H1 (cell line): ENCODE data around the gene HOMER2. TPM values are rescaled to one million over a fixed set of nuclear protein-coding genes. Genes with fewer than 3 reads are reported as not detected.

Experiments used
- CTCF ChIA-PET: fragments of 300-600 bp; sonication (Branson Sonifier 250); formaldehyde crosslinking; loops from one replicate; lab custom pipeline; 2021; ENCODE audit not compliant: partially characterized antibody; lab: Charles Lee
- POLR2A ChIA-PET: fragments of 300-600 bp; sonication (Branson Sonifier 250); formaldehyde crosslinking; loops from one replicate; lab custom pipeline; 2021; ENCODE audit warnings: inconsistent platforms; ENCODE audit not compliant: partially characterized antibody; lab: Charles Lee
- DNase-seq, 2 experiments: peaks; one replicate each; pipeline versions ENCODE4 v3.0.0 to v3.0.0-alpha.2; 2010 to 2022; ENCODE audit warnings: low spot score in 2 of 2, low read depth in 1 of 2, mixed read lengths in 1 of 2
- FAIRE-seq: peaks from 2 replicates; lab custom pipeline; 2011; peaks lifted over from hg19 to GRCh38; lab: Jason Lieb, UNC
- H2AFZ ChIP-seq: 2 replicates; pipeline ENCODE4 v1.8.1; 2012; ENCODE audit warnings: low read length, inconsistent platforms
- H2AK5ac ChIP-seq: 2 replicates; pipeline ENCODE4 v1.6.1; 2013; ENCODE audit warnings: low read depth, low read length
- H2BK120ac ChIP-seq: replicated peaks from 2 replicates; pipeline ENCODE3; 2013; ENCODE audit warnings: low read depth, low read length, inconsistent platforms
- H2BK12ac ChIP-seq: 2 replicates; pipeline ENCODE4 v1.6.1; 2013; ENCODE audit warnings: low read depth, low read length
- H2BK15ac ChIP-seq: 2 replicates; pipeline ENCODE4 v1.6.1; 2013; ENCODE audit warnings: low read length
- H2BK20ac ChIP-seq: 2 replicates; pipeline ENCODE4 v1.6.1; 2013; ENCODE audit warnings: low read length
- H2BK5ac ChIP-seq: 2 replicates; pipeline ENCODE4 v1.6.1; 2013; ENCODE audit warnings: low read depth, low read length
- H3K14ac ChIP-seq: 2 replicates; pipeline ENCODE4 v1.6.1; 2013; ENCODE audit warnings: inconsistent platforms; ENCODE audit not compliant: insufficient read length
- H3K18ac ChIP-seq: 2 replicates; pipeline ENCODE4 v1.6.1; 2013; ENCODE audit warnings: low read length; ENCODE audit errors: extremely low read depth
- H3K23ac ChIP-seq: 2 replicates; pipeline ENCODE4 v1.6.1; 2013; ENCODE audit warnings: inconsistent platforms; ENCODE audit not compliant: insufficient read length
- H3K23me2 ChIP-seq: 2 replicates; pipeline ENCODE4 v1.6.1; 2013; ENCODE audit warnings: low read depth, low read length
- H3K27ac ChIP-seq: 2 replicates; pipeline ENCODE4 v1.6.1; 2011; ENCODE audit warnings: low read depth, low read length, inconsistent platforms
- H3K27me3 ChIP-seq, 4 experiments: replicated peaks in 1 of 4; 1 replicate in 1 of 4; 2 replicates in 3 of 4; pipeline versions ENCODE4 v1.6.1 to v1.8.1; 2011 to 2013; ENCODE audit warnings: low read length in 3 of 4, mild to moderate bottlenecking in 3 of 4, inconsistent platforms in 2 of 4, mixed read lengths in 2 of 4, moderate library complexity in 1 of 4; ENCODE audit not compliant: control insufficient read depth in 3 of 4, insufficient read depth in 3 of 4; ENCODE audit errors: extremely low read depth in 1 of 4
- H3K36me3 ChIP-seq, 4 experiments: 2 replicates each; pipeline versions ENCODE4 v1.6.1 to v1.8.1; 2011 to 2013; ENCODE audit warnings: mild to moderate bottlenecking in 4 of 4, low read length in 3 of 4, moderate library complexity in 2 of 4, control low read depth in 1 of 4, inconsistent platforms in 1 of 4; ENCODE audit not compliant: insufficient read depth in 4 of 4, control insufficient read depth in 2 of 4
- H3K4ac ChIP-seq: replicated peaks from 2 replicates; pipeline ENCODE3; 2013; ENCODE audit warnings: low read length, low read depth, mixed read lengths, inconsistent platforms; ENCODE audit not compliant: insufficient read length
- H3K4me1 ChIP-seq, 4 experiments: replicated peaks in 1 of 4; 1 replicate in 1 of 4; 2 replicates in 3 of 4; pipeline versions ENCODE4 v1.6.1 to v1.8.1; 2011 to 2013; ENCODE audit warnings: low read length in 3 of 4, inconsistent platforms in 2 of 4, mixed read lengths in 1 of 4; ENCODE audit not compliant: insufficient read depth in 4 of 4, control insufficient read depth in 3 of 4
- H3K4me2 ChIP-seq, 2 experiments: 2 replicates each; pipeline versions ENCODE4 v1.6.1 to v1.8.1; 2011 to 2013; ENCODE audit warnings: low read depth in 2 of 2, low read length in 2 of 2, control low read depth in 1 of 2, inconsistent platforms in 1 of 2, mild to moderate bottlenecking in 1 of 2; ENCODE audit not compliant: insufficient read depth in 1 of 2
- H3K4me3 ChIP-seq, 4 experiments: fragments of 200-600, 300-600 bp in 1 of 4; sonication (generic), shearing (Covaris generic), sonication (Bioruptor Twin) in 1 of 4; 2 replicates each; pipeline versions ENCODE4 v1.5.1 to v1.8.1; 2011 to 2016; ENCODE audit warnings: low read length in 4 of 4, low read depth in 3 of 4, control low read depth in 2 of 4, inconsistent platforms in 2 of 4, mild to moderate bottlenecking in 2 of 4, mixed read lengths in 1 of 4, moderate library complexity in 1 of 4; ENCODE audit not compliant: insufficient read depth in 2 of 4; ENCODE audit errors: extremely low read depth in 1 of 4
- H3K56ac ChIP-seq: replicated peaks from 2 replicates; pipeline ENCODE3; 2013; ENCODE audit warnings: low read depth, mild to moderate bottlenecking, mixed read lengths, low read length, inconsistent platforms; ENCODE audit not compliant: insufficient read length
- H3K79me1 ChIP-seq: 2 replicates; pipeline ENCODE4 v1.6.1; 2013; ENCODE audit warnings: low read depth, low read length, control low read depth
- H3K79me2 ChIP-seq, 2 experiments: 2 replicates each; pipeline versions ENCODE4 v1.6.1 to v1.8.1; 2012 to 2013; ENCODE audit warnings: low read length in 2 of 2, mild to moderate bottlenecking in 2 of 2, inconsistent platforms in 1 of 2; ENCODE audit not compliant: insufficient read depth in 2 of 2, control insufficient read depth in 1 of 2
- H3K9ac ChIP-seq, 4 experiments: replicated peaks in 1 of 4; 1 replicate in 1 of 4; 2 replicates in 3 of 4; pipeline versions ENCODE4 v1.6.1 to v1.8.1; 2011 to 2013; ENCODE audit warnings: low read depth in 3 of 4, low read length in 3 of 4, control low read depth in 2 of 4, mild to moderate bottlenecking in 2 of 4, moderate library complexity in 2 of 4, inconsistent platforms in 1 of 4; ENCODE audit errors: extremely low read depth in 1 of 4
- H3K9me3 ChIP-seq, 2 experiments: 2 replicates each; pipeline versions ENCODE4 v1.6.1 to v1.8.1; 2012 to 2013; ENCODE audit warnings: mild to moderate bottlenecking in 2 of 2, moderate library complexity in 2 of 2, control low read depth in 1 of 2, inconsistent platforms in 1 of 2, low read depth in 1 of 2, low read length in 1 of 2, mixed read lengths in 1 of 2; ENCODE audit not compliant: insufficient read depth in 2 of 2
- H4K20me1 ChIP-seq, 2 experiments: replicated peaks in 1 of 2; 2 replicates each; pipeline versions ENCODE3 to v1.8.1; 2011 to 2013; ENCODE audit warnings: inconsistent platforms in 2 of 2, low read length in 2 of 2, mild to moderate bottlenecking in 1 of 2; ENCODE audit not compliant: insufficient read depth in 2 of 2, control insufficient read depth in 1 of 2
- H4K5ac ChIP-seq: 2 replicates; pipeline ENCODE4 v1.6.1; 2013; ENCODE audit warnings: low read length, low read depth, mixed read lengths, inconsistent platforms; ENCODE audit not compliant: insufficient read length
- H4K8ac ChIP-seq: 2 replicates; pipeline ENCODE4 v1.8.0; 2013; ENCODE audit warnings: mild to moderate bottlenecking, moderate library complexity, low read length, inconsistent platforms; ENCODE audit not compliant: insufficient read depth; ENCODE audit errors: extremely low read depth
- H4K91ac ChIP-seq: replicated peaks from 2 replicates; pipeline ENCODE3; 2013; ENCODE audit warnings: low read length, mixed read lengths, inconsistent platforms; ENCODE audit not compliant: insufficient read length
- CHD2 ChIP-seq: IDR thresholded peaks from 2 replicates; pipeline ENCODE4 v1.6.1; 2012; ENCODE audit warnings: low read length, improper control_type of control experiment
- EGR1 ChIP-seq: IDR thresholded peaks from 2 replicates; pipeline ENCODE4 v1.6.1; 2011; ENCODE audit warnings: low read depth, low read length, borderline replicate concordance
- KDM1A ChIP-seq: fragments of 200-600, 300-600 bp; sonication (generic); IDR thresholded peaks from 2 replicates; pipeline ENCODE4 v1.7.1; 2016; ENCODE audit warnings: mild to moderate bottlenecking, low read length, borderline replicate concordance
- MAFK ChIP-seq: IDR thresholded peaks from 2 replicates; pipeline ENCODE4 v1.6.1; 2012; ENCODE audit warnings: low read depth, mild to moderate bottlenecking, improper control_type of control experiment, low read length
- NRF1 ChIP-seq: IDR thresholded peaks from 2 replicates; pipeline ENCODE4 v1.6.1; 2011; ENCODE audit warnings: mild to moderate bottlenecking, low read depth, low read length, improper control_type of control experiment
- RAD21 ChIP-seq, 2 experiments: IDR thresholded peaks in 1 of 2; conservative IDR thresholded peaks in 1 of 2; 2 replicates each; pipeline ENCODE4 v1.6.1; 2011; ENCODE audit warnings: low read depth in 2 of 2, low read length in 2 of 2, improper control_type of control experiment in 1 of 2, inconsistent platforms in 1 of 2, mild to moderate bottlenecking in 1 of 2, moderate library complexity in 1 of 2
- SRF ChIP-seq: IDR thresholded peaks from 2 replicates; pipeline ENCODE4 v1.6.1; 2011; ENCODE audit warnings: mild to moderate bottlenecking, low read depth, low read length, moderate library complexity
- TAF7 ChIP-seq: optimal IDR thresholded peaks from 2 replicates; pipeline ENCODE3; 2011; ENCODE audit warnings: low read depth, mild to moderate bottlenecking, inconsistent platforms, low read length, moderate library complexity, borderline replicate concordance
- WGBS, 2 experiments: shearing (Covaris generic) in 1 of 2; methylation state at CpG; one replicate each; pipeline versions ENCODE4 v1.1.6 to v1.1.7; 2013 to 2015; ENCODE audit warnings: low lambda C conversion rate in 2 of 2, mixed read lengths in 2 of 2, inconsistent platforms in 1 of 2, low coverage in 1 of 2, missing lambda C conversion rate in 1 of 2; ENCODE audit not compliant: insufficient replicate concordance in 2 of 2, insufficient coverage in 1 of 2, insufficient read length in 1 of 2; ENCODE audit errors: extremely low coverage in 1 of 2, missing lambda C conversion rate in 1 of 2; 5-methylcytosine and 5-hydroxymethylcytosine counted together
- polyA plus RNA-seq, 7 experiments: library from polyadenylated mRNA; depleted of rRNA in 3 of 7; stranded (reverse) in 5 of 7; unstranded in 2 of 7; fragments of >200 nt in 5 of 7; fragments of 200-250 nt in 2 of 7; gene quantifications; 1 replicate in 5 of 7; 2 replicates in 1 of 7; 4 replicates in 1 of 7; pipeline versions ENCODE4 v1.2.1 to v1.2.3, GENCODE V29; 2011 to 2013; ENCODE audit warnings: missing spikeins in 2 of 7, mixed read lengths in 2 of 7
- total RNA-seq: library from RNA; stranded (reverse); fragmentation: NEBNext Ultra II Directional; extraction: Animal tissue kit (Norgen Biotek cat#: 25700); gene quantifications from 2 replicates; pipeline ENCODE4 v1.2.1, GENCODE V29; 2021
- TF ChIP-seq, protein P1 (sequence below): IDR thresholded peaks from 2 replicates; pipeline ENCODE4 v1.6.1; 2011; ENCODE audit warnings: low read depth, mild to moderate bottlenecking, low read length; ENCODE audit not compliant: insufficient read depth
- TF ChIP-seq, protein P2 (sequence below): IDR thresholded peaks from 2 replicates; pipeline ENCODE4 v1.6.1; 2011; ENCODE audit warnings: low read length, improper control_type of control experiment

HOMER2 gene
- total and polyA plus RNA-seq, 2 of the 8 experiments (the other 6 are each of a cell fraction or from before 2014, with no cell fraction given), result 12.5 to 27.6 TPM

DNA sequence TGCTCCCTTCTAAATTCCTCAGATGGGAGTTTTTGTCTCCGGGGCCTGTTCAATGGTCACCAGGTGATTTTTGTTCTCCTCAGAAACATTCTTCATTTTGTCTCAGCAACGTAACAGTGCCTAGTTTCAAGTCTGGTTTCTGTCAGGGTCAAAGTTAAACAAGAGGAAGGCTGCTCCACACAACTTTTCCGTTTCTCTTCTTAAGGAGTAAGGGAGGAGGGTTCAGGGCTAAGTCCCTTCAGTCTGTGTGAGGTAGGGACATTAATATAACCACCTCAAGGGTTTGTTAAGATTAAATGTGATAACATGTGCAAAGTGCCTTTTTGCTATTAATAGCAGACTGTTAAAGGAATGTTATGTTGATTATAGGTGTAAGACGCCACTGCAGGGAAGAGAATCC is 41.8 kb downstream of the HOMER2 start:
- Histone ChIP-seq H2BK120ac (no peak overlapping the region), H3K79me2 (no peaks in the 10 kb centered on the region), H2BK5ac (no peak overlapping the region), H3K14ac (no peak overlapping the region), H3K4me2 (no peak overlapping the region), H3K4me1 (no peaks in the 10 kb centered on the region), H3K4me3 (no peak overlapping the region), H2BK20ac (no peak overlapping the region), H3K18ac (no peak overlapping the region), H3K27me3 (no peaks in the 10 kb centered on the region), H4K8ac (no peak overlapping the region), H2AFZ (no peak overlapping the region), H4K5ac (no peak overlapping the region), H3K9me3 (no peaks in the 10 kb centered on the region), H3K56ac (no peak overlapping the region), H3K36me3 (no peaks in the 10 kb centered on the region), H3K9ac (no peak overlapping the region), H2BK15ac (no peak overlapping the region), H3K23ac (no peak overlapping the region), H4K91ac (no peak overlapping the region), H3K27ac (no peak overlapping the region), H4K20me1 (no peaks in the 10 kb centered on the region), H2AK5ac (no peak overlapping the region), H3K23me2 (no peaks in the 10 kb centered on the region), H3K79me1 (no peaks in the 10 kb centered on the region), H3K4ac (no peak overlapping the region), H2BK12ac (no peak overlapping the region)
- CTCF ChIA-PET, result interaction anchor here (0.8 kb wide), 1 partner anchor 93 kb away, joined by 3 read pairs; no protein-coding TSS in a partner anchor
- WGBS, 2 experiments, result 86% methylated on average over 4 of the region's 4 CpGs; no CpG with 5 or more reads in 1 of the 2 experiments
- no peak for DNase-seq
- FAIRE-seq, result no peak
- POLR2A ChIA-PET, result no interaction called here
- TF ChIP-seq CHD2 (no peak), RAD21 (IDR thresholded peaks at IDR 0.05 in 1 of 2, conservative IDR thresholded peaks at IDR 0.05 in 1 of 2; ENCODE audit: low read depth in 2 of 2, low read length in 2 of 2) (no peak), MAFK (no peak), EGR1 (no peak), TAF7 (no peak), KDM1A (no peak), NRF1 (no peak), SRF (no peak)
- TF ChIP-seq, protein P1, sequence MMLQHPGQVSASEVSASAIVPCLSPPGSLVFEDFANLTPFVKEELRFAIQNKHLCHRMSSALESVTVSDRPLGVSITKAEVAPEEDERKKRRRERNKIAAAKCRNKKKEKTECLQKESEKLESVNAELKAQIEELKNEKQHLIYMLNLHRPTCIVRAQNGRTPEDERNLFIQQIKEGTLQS, result no peak
- TF ChIP-seq, protein P2, sequence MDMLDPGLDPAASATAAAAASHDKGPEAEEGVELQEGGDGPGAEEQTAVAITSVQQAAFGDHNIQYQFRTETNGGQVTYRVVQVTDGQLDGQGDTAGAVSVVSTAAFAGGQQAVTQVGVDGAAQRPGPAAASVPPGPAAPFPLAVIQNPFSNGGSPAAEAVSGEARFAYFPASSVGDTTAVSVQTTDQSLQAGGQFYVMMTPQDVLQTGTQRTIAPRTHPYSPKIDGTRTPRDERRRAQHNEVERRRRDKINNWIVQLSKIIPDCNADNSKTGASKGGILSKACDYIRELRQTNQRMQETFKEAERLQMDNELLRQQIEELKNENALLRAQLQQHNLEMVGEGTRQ, result no peak
